Measurements from ENCODE around the gene CACNA1S.

CACNA1S gene

DNA sequence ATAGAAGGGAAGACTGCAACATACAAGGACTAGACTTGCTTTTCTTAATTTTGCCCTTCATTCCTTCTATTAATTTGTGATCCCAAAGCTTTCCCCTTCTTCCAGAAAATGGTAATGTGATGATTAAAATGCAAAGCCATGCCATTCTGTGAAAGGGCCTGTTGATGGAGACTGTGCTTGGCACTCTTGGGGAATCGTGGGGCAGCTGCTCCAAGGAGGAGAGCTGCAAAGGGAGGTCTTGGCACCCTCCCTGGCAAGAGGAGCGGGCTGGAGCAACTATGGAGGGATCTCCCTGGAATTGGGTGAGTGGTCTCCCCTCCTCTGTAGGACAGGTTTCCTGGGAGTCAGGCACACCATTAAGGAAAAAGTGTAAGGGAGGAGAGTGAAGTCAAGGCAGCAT, 16.6 kb downstream of the CACNA1S start:
- no peak for TF ChIP-seq ZFX (IDR thresholded peaks at IDR 0.05; ENCODE audit: borderline replicate concordance)
- TF ChIP-seq, protein P1, sequence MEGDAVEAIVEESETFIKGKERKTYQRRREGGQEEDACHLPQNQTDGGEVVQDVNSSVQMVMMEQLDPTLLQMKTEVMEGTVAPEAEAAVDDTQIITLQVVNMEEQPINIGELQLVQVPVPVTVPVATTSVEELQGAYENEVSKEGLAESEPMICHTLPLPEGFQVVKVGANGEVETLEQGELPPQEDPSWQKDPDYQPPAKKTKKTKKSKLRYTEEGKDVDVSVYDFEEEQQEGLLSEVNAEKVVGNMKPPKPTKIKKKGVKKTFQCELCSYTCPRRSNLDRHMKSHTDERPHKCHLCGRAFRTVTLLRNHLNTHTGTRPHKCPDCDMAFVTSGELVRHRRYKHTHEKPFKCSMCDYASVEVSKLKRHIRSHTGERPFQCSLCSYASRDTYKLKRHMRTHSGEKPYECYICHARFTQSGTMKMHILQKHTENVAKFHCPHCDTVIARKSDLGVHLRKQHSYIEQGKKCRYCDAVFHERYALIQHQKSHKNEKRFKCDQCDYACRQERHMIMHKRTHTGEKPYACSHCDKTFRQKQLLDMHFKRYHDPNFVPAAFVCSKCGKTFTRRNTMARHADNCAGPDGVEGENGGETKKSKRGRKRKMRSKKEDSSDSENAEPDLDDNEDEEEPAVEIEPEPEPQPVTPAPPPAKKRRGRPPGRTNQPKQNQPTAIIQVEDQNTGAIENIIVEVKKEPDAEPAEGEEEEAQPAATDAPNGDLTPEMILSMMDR (IDR thresholded peaks at IDR 0.05): no peak
- no peak overlapping the region for H3K27ac ChIP-seq

DNA sequence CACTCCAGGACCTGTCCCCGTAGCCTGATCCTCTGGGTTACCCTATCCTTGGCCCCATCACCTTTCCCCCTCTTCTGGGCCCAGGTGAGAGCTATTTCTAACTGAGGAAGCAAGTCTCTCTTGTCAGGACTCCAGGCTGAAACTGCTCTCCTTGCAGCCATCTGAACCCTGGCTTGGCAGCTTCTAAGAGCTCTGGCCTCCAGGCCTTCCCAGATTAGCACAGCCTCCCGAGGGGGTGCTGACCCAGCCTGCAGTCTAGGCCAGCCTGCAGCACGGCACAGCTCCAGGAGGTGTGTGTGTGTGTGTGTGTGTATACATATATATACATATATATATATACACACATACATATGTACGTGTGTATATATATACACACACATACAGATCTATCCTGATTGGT, 17.4 kb downstream of the CACNA1S start:
- H3K27ac ChIP-seq: no peak overlapping the region
- TF ChIP-seq ZFX (IDR thresholded peaks at IDR 0.05; ENCODE audit: borderline replicate concordance): no peak
- TF ChIP-seq, protein P1 (IDR thresholded peaks at IDR 0.05): no peak

DNA sequence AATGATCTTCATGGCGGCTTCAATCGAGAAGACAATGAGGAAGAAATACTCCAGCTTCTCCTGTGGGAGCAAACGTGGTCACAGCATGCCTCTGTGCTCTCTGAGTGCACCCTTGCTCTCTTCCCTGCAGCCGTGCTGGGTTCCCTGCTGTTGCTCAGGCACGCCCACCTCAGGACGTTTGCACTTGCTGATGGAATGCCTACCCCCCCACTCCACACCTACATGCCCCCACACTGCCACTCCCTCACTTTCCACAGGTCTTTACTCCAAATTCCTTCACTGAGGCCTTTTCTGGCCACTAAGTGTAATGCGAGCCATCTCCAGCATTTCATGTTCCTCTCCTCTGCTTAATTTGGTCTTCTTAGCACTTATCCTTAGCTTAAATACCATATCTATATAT, 18.3 kb downstream of the CACNA1S start:
- no peak overlapping the region for H3K27ac ChIP-seq
- TF ChIP-seq ZFX (IDR thresholded peaks at IDR 0.05; ENCODE audit: borderline replicate concordance): no peak
- TF ChIP-seq, protein P1 (IDR thresholded peaks at IDR 0.05): no peak

DNA sequence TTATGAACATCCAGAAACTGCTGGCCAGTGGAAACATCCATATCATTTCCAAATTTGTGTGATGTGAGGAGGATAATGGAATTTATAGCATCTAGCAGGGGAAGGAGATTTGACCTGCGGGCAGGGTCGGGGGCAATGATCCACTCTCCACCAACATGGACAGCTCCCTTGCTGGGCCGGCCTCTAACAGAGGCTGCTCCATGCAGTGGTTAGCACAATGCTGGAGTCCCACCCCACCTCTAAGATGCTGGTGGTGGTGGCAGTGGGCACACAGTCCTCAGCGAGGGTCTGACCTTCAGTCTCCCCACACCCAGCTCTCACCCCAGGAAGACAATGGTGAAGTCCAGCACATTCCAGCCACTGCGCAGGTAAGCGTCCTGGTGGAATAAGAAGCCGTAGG, 18.7 kb downstream of the CACNA1S start:
- no peak overlapping the region for H3K27ac ChIP-seq
- no peak for TF ChIP-seq ZFX (IDR thresholded peaks at IDR 0.05; ENCODE audit: borderline replicate concordance)
- TF ChIP-seq, protein P1 (IDR thresholded peaks at IDR 0.05): no peak

DNA sequence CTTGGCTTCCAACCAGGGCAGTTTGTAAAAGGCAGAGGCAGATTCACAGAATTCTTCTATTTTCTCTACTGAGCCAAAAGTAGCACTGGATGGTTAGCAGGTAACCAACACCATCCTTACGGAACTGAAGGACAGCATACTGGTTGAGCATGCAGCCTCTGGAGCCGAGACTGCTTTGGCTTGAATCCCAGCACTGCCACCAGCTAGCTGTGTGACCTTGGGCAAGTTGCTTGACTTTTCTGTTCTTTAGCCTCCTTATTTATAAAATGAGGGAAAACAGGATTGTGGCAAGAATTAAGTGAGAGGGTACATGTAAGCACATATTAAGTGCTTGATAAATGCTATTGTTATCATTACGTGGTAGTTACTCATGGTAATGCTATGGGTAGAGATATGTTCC, 19.5 kb downstream of the CACNA1S start:
- H3K27ac ChIP-seq: no peak overlapping the region
- TF ChIP-seq ZFX (IDR thresholded peaks at IDR 0.05; ENCODE audit: borderline replicate concordance): no peak
- TF ChIP-seq, protein P1 (IDR thresholded peaks at IDR 0.05): no peak

DNA sequence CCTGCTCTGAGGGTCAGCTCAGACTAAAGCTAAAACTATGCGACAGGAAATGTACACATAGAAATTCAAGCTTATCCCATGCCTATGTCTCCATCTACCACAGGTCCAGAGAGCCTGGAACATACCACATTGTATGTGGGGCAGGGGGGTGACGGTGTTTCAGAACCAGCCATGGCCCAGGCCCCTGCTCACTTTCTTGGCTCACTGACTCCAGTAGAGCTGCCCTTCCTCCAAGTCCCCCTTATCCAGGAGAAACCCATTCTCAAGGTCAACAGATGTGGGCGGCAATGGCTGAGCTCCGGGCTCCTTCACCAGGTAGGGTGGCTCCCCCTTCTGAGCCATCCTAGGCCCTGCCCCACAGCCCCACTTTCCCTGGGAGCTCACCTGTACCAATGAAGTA, 21.0 kb downstream of the CACNA1S start:
- no peak for TF ChIP-seq ZFX (IDR thresholded peaks at IDR 0.05; ENCODE audit: borderline replicate concordance)
- TF ChIP-seq, protein P1 (IDR thresholded peaks at IDR 0.05): no peak

DNA sequence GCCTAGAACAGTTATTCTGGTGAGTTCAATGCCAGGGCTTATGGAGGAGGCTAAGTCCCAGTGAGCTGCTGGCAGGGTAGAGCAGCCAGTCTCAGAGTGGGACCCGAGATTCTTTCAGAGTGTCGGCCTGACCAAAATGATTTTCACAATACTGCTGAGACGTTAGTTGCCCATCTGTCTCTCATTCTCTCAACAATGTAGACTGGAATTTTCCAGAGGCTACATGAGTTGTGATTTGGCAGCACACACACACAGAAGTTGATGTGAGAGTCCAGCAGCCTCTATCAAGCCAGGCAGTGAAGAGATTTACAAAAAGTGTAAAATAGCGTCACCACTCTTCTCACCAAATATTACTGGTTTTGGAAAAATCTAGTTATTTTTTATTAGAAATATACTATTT, 21.7 kb downstream of the CACNA1S start:
- TF ChIP-seq, protein P1 (IDR thresholded peaks at IDR 0.05): no peak
- TF ChIP-seq ZFX (IDR thresholded peaks at IDR 0.05; ENCODE audit: borderline replicate concordance): no peak
- no peak overlapping the region for H3K27ac ChIP-seq

More for the DNA sequence above, 21.0 kb downstream of the CACNA1S start:
- H3K27ac ChIP-seq: no peak overlapping the region
